Measurements from ENCODE around the gene SLC16A8. TPM values are rescaled to one million over a fixed set of nuclear protein-coding genes. Genes with fewer than 3 reads are reported as not detected.
A peak's percentile ranks its signal among the peaks of the same experiment; 100 is the strongest.
"Not testable (repeated sequence)": the region's sequence is repeated elsewhere in the genome, so short reads cannot be mapped to it uniquely, and the experiment has no call there.

SLC16A8 gene
- total RNA-seq, 1 donor from 2014 or later: 0.26 TPM

GRCh38 chr22:38041760-38042487 is 42.1 kb downstream of the SLC16A8 start:
- Mint-ChIP-seq H3K4me1 (peaks cover 70% of the 10 kb centered on the region), H3K27ac (ENCODE audit: unreplicated experiment) (peak overlapping the region; percentile 13), H3K27me3 (ENCODE audit: low read depth) (no peaks in the 10 kb centered on the region), H3K4me3 (no peak overlapping the region), H3K9me3 (no peaks in the 10 kb centered on the region), H3K36me3 (ENCODE audit: low read depth) (no peaks in the 10 kb centered on the region)
- no peak for TF ChIP-seq CTCF (conservative IDR thresholded peaks at IDR 0.05)
- DNase-seq (ENCODE audit: low read depth, low spot score): no peak

- peak overlapping the region; percentile 57 for H3K27ac Mint-ChIP-seq (ENCODE audit: unreplicated experiment)
- peaks cover 71% of the 10 kb centered on the region for H3K4me1 Mint-ChIP-seq
Measured at GRCh38 chr22:38040953-38041759, 42.8 kb downstream of the SLC16A8 start.

GRCh38 chr22:38038890-38039812 is 44.8 kb downstream of the SLC16A8 start:
- Mint-ChIP-seq H3K4me1 (peaks cover 77% of the 10 kb centered on the region), H3K27ac (ENCODE audit: unreplicated experiment) (peak overlapping the region; percentile 97), H3K36me3 (ENCODE audit: low read depth) (no peaks in the 10 kb centered on the region), H3K9me3 (no peaks in the 10 kb centered on the region), H3K27me3 (ENCODE audit: low read depth) (no peaks in the 10 kb centered on the region), H3K4me3 (peak overlapping the region; percentile 61)
- no peak for DNase-seq (ENCODE audit: low read depth, low spot score)
- TF ChIP-seq CTCF (conservative IDR thresholded peaks at IDR 0.05): no peak

More at GRCh38 chr22:38040953-38041759, 42.8 kb downstream of the SLC16A8 start:
- H3K27me3 Mint-ChIP-seq (ENCODE audit: low read depth): no peaks in the 10 kb centered on the region
- no peak for DNase-seq (ENCODE audit: low read depth, low spot score)
- no peaks in the 10 kb centered on the region for H3K9me3 Mint-ChIP-seq
- TF ChIP-seq CTCF (conservative IDR thresholded peaks at IDR 0.05): no peak
- H3K36me3 Mint-ChIP-seq (ENCODE audit: low read depth): no peaks in the 10 kb centered on the region
- H3K4me3 Mint-ChIP-seq: no peak overlapping the region

- DNase-seq (ENCODE audit: low read depth, low spot score): peak; percentile 55
- Mint-ChIP-seq H3K4me1 (peaks cover 78% of the 10 kb centered on the region), H3K9me3 (no peaks in the 10 kb centered on the region), H3K27me3 (ENCODE audit: low read depth) (no peaks in the 10 kb centered on the region), H3K36me3 (ENCODE audit: low read depth) (no peaks in the 10 kb centered on the region), H3K27ac (ENCODE audit: unreplicated experiment) (peak overlapping the region; percentile 63), H3K4me3 (peak overlapping the region; percentile 78)
- no peak for TF ChIP-seq CTCF (conservative IDR thresholded peaks at IDR 0.05)
Measured at GRCh38 chr22:38038426-38038825, 45.6 kb downstream of the SLC16A8 start.

- H3K4me3 Mint-ChIP-seq: peak overlapping the region; percentile 34
- H3K36me3 Mint-ChIP-seq (ENCODE audit: low read depth); H3K9me3 Mint-ChIP-seq; DNase-seq (ENCODE audit: low read depth, low spot score); H3K27me3 Mint-ChIP-seq (ENCODE audit: low read depth): not testable (repeated sequence)
- peaks cover 81% of the 10 kb centered on the region for H3K4me1 Mint-ChIP-seq
- peak overlapping the region; percentile 79 for H3K27ac Mint-ChIP-seq (ENCODE audit: unreplicated experiment)
Measured at GRCh38 chr22:38037367-38038150, 46.4 kb downstream of the SLC16A8 start.

Data from neural crest cell (in vitro differentiated cells).